ENCODE data around the gene SULT1E1.

GRCh38 chr4:69833251-69833650 lies 26.7 kb downstream of the SULT1E1 start:
- TF ChIP-seq CTCF (IDR thresholded peaks at IDR 0.05; ENCODE audit: control extremely low read depth in 1 of 3, insufficient read depth in 1 of 3, low read depth in 1 of 3, low read length in 3 of 3): no peak
- no peak for TF ChIP-seq CBX8 (IDR thresholded peaks at IDR 0.05; ENCODE audit: borderline replicate concordance, low read depth, low read length)
- no peak for TF ChIP-seq BRCA1 (IDR thresholded peaks at IDR 0.05; ENCODE audit: low read depth, low read length)
- no peak for TF ChIP-seq CEBPB (IDR thresholded peaks at IDR 0.05; ENCODE audit: low read depth, low read length)
- TF ChIP-seq TCF12 (IDR thresholded peaks at IDR 0.05; ENCODE audit: low read depth, low read length): no peak
- no peak for TF ChIP-seq PHF8 (conservative IDR thresholded peaks at IDR 0.05; ENCODE audit: low read depth, low read length)
- no peak for TF ChIP-seq POLR2A (IDR thresholded peaks at IDR 0.05; ENCODE audit: control extremely low read depth in 1 of 2, low read depth in 2 of 2, low read length in 2 of 2)
- TF ChIP-seq JUND (IDR thresholded peaks at IDR 0.05; ENCODE audit: low read length): no peak
- no peak for TF ChIP-seq RNF2 (IDR thresholded peaks at IDR 0.05; ENCODE audit: borderline replicate concordance, low read depth, low read length, missing control alignments, poor library complexity, severe bottlenecking)
- no peak for TF ChIP-seq SP2 (IDR thresholded peaks at IDR 0.05; ENCODE audit: low read length)
- TF ChIP-seq POLR2AphosphoS5 (IDR thresholded peaks at IDR 0.05; ENCODE audit: low read depth, low read length): no peak
